Activated naive CD4-positive, alpha-beta T cell treated with anti-CD3 and anti-CD28 coated beads, Interleukin-2, amount 50 U/mL, for 16 hours (primary cell): Measurements from ENCODE around the gene WNT7B.

Source experiments
- DNase-seq: peaks from one replicate; pipeline ENCODE4 v3.0.0-alpha.2; 2020

Gene WNT7B

DNA sequence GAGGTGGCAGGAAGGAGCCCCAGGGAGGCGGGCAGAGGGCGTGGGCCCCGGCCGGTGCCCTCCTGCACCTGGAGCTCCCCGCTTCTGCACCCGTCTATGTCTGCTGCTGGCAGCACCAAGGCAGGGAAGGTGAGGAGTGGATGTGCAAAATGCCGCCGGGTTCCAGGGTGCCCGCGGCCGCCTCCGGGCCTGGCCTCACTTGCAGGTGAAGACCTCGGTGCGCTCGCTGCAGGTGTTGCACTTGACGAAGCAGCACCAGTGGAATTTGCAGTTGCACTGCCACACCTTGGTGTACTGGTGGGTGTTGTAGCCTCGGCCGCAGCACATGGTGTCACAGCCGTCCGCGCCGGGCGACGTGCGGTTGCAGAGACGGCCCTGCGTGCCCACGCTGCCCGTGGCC lies 54.3 kb downstream of the WNT7B start:
- DNase-seq: no peak

DNA sequence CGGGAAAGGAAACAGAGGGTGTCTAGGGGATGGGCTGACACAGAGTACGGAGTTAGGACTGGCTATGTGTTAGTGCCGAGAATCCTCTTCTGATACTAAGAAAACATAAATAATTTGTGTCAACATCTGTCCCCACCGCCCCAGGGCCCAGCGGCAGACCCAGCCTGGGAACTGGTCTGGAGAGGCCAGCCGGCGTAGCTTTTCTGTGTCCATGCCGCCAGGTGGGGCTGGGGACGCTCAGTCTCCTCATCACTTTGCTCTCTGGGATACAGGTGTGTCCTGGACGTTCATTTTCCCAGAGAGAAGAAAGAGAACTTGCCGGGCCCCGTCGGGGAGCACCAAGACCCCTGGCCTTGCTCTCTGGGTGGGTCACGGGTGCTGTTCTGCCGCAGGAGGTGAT lies 54.7 kb downstream of the WNT7B start:
- DNase-seq: no peak

DNA sequence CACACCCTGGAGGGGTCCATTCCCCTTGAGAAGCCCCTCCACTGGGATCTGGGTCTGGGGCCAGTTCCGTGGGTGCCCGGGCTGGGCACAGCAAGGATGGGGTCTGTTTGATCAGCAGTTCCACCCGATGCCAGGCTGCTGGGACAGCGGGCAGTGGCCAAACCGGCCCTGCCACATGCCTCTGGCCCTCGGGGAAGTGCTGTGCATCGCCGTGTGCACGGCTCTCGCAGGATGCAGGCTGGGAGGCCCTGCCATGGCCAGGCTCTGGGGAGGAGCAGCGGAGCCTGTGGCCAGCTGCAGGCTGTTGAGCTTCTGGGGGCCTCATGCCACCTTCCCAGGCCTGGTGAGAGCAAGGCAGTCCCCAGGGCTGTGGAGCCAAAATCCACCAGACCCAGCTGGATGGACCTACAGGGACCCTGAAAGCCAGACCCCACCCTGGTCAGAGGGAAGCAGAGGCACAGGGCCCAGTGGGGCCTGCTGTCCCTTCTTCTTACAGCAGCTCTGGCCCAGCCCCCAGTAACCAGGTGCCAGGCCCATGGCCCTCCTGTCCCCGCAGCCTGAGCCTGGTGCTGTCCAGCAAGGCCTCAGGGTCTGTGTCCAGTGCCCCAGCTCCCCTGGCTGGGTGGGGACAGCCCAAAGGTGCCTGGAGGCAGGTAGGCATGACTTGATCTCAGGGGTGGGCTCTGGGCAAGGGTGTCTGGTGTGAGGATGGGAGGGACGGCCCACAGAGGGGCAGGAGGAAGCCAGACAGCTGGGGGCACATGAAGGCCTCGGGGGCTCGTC lies 57.3 kb downstream of the WNT7B start:
- no peak for DNase-seq

DNA sequence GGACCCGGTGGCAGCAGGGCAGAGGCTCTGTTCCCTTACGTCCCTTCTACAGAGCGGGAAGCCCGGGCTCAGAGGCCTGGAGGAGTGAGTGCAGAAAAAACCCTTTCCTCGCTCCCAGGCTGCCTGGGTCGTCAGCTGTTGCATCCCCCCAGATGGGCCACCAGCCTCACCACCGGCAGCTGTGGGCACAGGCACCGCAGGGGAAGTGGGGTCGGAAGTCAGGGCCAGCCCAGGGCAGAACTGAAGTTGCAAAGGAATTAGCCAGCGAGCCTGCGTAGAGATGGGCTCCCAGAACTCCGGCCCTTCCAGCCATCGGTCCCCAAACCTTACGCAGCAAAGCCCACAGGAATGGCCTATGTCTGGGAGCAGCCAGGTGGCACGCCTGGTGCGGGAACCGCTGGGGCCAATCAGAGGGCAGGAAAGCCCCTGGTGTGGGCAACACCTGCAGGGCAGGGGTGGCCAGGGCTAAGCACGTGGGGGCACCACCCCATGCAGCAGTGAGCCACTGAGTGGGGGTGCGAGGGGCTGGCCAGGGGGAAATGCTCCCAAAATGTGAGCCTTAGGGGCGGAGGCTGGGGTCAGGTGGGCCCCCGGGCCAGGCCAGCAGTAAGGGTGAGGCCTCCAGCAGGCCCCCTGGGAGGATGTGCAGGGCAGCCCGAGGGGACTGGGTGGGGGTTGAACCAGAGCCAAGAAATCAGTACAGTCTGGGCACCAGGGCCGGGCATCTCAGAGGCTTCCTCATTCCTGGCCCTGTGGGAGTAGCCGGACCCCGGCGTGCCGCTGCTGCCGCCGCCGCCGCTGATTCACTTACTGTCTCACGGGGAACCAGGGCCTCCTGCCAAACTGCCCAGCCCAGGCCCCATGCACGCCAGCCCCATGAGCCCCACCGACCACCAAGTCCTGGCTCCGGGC lies 58.2 kb downstream of the WNT7B start:
- no peak for DNase-seq

DNA sequence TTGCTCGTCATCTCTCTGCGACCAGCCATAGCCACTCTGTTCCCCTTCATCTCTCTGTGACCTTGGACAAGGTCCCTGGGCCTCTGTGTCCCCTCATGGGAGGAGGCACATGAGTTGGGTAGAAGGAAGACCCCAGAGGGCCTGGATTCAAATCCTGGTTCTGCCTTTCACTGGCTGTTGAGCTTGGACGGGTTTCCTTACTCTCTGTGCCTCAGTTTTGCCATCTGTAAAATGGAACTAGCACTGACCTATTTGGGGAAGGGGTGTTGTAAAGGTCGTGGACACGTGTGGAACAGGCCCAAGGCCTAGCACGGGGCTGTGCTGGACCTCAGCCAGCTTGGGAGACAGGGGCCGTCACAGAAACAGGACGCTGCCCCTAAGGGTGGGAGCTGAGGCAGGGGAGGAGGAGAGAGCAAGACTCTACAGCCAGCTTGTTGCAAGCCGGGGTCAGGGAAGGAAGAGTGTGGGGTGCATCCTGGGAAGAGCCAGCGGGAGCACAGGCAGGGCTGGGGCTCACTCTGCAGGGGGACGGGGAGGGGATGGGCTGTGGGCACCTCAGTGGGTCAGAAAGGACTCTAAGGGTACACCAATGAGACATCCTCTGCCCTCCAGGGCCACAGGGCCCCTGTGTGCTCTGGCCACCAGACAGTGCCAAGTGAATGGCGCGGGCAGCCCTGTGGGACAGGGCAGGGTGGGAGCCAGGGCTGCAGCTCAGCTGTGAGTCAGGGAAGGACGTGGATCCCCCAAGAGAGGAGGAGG lies 59.1 kb downstream of the WNT7B start:
- DNase-seq: no peak

DNA sequence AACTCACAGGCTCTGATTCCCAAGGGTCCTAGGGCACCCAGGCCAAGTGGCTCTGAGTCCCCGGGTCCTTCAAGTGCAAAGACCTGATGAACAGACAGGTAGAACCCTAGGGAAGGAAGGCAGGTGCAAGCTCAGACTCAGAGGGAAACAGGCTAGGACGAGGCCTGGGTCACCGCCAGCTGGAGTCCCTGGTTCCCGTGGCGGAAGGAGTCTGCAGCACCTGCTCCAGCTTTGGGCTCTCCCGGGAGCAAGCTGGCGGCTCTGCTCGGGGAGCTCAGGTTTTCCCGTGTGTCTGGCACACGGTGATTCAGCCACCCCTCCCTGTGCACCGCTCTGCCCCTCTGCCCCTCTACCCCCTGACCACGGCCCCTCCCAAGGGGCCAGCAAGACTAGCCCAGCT lies 59.8 kb downstream of the WNT7B start:
- no peak for DNase-seq

DNA sequence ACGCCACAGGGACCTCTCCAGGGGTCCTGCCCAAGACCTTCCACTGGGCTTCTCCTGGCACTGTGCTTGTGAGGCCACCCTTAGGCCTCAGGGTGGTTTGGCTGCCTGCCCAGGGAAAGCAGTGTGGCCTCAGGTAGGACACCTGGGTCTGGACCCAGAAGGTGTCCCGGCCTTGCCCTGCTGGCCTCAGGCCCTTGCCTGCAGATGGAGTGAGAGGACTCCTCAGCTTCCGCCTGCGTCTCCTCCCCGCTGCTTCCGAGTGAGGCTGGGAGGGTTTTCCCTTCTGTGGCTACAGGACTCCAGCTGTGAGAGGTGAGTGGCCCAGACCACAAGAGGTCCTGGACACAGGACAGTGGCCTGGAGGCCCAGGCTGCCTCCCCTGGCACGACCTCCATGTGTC lies 60.4 kb downstream of the WNT7B start:
- DNase-seq: no peak

DNA sequence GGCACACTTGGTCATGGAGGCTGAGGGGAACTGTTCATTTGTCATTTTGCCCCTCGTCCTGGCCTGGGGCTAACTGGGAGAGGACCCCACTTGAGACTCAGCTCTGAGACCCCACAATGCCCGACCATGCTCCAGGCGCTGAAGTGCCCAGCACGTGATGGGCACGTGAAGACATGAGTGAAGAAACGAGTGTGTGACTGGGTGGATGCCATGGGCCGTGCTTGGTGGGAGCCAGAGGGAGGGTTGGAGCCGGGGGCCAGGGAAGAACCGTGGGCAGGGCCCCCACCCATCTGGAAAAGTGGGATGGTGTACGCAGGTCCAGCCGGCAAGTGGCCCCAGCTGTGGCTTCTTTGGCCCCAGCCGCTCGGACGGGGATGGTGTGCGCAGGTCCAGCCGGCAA lies 61.1 kb downstream of the WNT7B start:
- no peak for DNase-seq

DNA sequence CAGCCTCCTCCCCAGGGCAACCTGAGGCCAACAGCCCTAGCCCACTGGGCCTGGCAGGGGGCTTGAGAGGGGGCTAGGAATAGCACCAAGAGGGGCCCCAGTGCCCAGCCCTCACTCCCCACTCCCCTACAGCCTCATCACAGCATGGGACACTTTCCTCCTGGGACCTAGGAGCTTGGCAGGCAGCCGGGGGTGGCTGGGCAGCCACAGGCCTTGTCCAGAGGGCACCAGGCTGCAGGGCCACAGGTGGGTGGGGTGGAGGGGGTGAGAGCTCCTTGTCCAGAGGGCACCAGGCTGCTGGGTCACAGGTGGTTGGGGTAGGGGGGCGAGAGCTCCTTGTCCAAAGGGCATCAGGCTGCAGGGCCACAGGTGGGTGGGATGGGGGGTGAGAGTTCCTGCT lies 61.8 kb downstream of the WNT7B start:
- DNase-seq: no peak

DNA sequence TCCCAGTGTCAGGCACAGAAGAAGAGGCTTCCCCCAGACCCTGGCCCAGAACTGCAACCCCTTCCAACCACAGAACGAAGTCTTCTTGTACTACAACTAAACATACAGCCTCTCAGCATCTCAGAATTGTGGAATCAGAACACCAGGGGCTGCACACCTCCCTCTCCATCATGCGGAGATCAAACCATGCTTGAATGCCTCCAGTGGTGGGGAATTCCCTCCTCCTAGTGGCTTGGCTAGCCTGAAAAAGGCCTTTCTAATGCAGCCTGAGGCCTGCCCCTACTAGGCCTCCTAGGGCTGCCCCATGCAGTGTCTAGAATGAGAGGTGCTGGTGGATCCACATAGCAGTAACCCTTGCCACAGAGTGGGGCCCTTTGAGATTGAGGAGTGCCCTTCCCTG lies 62.7 kb downstream of the WNT7B start:
- no peak for DNase-seq

DNA sequence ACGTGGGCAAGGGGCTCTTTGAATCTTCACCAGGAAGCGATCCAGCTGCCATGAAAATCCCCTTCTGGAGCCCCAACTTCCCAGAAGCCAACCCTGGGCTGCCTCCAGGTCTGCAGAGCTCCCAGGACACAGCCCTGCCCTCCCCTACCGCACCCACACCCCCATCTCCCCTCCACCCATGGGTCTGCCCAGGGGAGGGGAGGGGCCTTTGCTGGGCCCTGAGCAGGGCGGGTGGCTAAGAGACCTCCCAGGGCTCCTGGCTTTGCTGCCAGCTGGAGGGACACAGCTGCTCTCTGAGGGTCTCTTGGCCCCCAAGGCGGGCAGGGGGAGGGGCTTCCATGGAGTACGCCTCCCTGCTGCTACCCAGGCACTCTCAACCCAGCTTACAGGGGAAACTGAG lies 64.1 kb downstream of the WNT7B start:
- DNase-seq: no peak

DNA sequence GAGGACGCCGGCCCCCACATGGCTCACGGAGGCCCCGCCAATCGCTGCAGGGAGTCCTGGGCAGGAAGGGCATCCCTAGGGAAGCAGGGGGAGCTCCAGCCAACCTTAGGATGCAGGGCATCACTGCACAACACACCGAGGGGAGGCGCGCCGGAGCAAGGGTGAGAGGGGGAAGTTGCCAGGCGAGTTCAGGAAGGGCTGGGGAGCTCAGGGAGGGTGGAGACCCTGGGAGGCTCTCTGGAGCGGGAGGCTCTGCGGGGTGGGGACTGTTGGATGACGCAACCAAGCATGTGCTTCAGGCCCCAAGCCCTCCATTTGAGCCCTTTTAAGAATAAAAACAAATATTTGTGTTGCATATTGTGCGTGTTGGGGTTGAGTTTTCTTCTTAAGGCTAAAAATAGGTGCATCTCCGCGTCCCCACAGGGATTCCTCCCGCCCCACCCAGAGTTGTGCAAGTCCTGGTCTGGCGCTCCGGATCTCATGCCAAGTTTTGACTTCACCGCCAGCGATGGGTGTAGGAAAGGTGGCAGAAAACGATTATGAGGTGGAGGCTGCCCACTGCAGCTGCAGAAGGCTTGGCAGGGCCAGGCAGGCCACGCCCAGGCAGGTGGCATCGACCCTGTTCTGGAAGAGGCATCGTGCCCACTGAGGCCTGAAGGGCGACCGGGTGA lies 65.2 kb downstream of the WNT7B start:
- no peak for DNase-seq

DNA sequence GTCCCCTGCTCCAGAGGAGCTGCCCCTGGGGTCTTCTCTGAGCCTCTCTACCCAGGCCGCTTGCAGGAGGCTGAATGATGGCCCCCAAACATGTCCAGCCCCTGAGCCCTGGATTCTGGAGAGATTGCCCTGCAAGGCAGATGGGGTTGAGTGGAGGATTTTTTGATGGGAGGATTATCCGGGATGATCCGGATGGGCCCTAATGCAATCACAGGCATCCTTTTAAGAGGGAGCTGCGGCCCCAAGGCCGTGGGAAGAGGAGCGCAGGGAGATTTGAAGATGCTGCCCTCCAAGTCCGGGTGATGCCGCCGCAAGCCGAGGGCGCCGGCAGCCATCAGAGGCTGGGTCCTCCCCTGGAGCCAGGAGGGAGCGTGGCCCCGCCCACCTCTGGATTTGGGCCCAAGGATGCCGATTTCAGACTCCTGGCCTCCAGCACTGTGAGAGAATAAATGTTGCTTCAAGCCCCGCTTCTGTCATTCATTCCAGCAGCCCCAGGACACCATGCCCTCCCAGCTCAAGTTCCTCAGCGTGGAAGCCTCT lies 66.0 kb downstream of the WNT7B start:
- DNase-seq: no peak

DNA sequence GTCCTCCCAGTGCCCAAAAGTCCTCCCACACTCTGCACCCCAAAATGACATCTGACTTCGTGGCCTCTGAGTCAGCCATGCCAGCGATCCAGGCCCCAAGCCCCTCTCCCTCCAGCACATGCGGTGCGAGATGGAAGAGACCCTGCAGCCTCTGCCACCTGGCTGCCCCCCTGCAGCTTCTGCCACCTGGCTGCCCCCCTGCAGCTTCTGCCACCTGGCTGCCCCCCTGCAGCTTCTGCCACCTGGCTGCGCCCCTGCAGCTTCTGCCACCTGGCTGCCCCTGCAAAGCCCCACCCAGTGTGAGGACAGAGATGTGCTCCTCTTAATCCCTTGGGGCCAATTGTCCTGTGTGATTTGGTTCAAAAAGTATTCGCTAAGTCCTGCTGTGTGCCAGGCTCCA lies 68.0 kb downstream of the WNT7B start:
- DNase-seq: no peak

DNA sequence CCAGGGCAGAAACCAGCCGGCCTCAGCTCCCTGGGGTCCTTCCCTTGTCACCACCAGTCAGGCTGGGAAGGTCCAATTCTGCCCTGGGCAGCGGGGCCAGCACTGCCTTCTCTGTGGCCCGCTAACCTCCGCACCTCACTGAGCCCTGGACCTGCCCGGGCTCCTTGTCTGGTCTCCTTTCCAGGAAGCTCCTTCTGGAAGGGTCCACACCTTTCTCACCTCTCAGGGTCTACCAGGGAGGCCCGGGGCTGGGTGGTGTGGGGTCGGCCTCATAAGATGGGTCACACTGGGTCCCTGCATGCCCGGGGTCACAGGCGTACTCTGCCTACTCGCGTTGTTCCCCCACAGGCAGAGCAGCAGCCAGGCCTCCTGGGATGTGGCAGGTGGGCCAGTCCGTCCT lies 69.0 kb downstream of the WNT7B start:
- no peak for DNase-seq

DNA sequence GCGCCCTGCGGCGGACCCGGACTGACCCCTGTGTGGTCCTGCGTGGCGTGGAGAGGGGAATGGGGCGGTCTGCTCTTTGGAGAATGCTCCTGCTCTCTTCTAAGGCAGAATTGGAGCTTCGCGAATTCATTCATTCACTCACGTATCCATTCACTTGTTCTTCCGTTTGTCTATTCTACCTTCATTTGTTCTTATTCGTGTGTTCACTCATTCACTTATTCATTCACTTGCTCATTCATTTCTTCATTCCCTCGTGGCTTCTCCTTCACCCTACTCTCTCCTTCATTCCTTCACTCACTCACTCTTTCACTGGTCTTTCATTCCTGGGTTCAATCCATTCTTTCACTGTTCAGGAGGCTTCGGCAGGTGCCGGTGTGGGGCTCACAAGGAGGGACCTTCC lies 69.6 kb downstream of the WNT7B start:
- no peak for DNase-seq

DNA sequence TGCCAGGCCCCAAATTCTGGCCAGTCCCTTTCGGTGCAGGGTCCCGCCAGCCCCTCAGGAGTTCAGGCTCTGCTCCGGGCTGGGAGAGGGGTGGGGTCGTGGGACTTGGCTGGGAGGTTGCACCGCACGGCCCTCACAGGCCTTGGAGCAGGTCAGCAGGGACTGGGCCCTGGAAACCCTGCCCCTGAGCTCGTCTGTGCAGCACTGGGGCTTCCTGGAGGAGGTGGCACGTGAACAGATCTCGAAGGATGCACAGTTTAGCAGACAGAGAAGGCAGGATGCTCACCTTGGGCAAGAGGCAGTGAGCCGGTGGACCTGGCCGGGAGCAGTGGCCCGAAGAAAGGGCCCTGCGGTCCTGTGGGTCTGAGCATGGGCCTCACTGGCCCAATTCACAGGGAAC lies 70.0 kb downstream of the WNT7B start:
- DNase-seq: no peak

DNA sequence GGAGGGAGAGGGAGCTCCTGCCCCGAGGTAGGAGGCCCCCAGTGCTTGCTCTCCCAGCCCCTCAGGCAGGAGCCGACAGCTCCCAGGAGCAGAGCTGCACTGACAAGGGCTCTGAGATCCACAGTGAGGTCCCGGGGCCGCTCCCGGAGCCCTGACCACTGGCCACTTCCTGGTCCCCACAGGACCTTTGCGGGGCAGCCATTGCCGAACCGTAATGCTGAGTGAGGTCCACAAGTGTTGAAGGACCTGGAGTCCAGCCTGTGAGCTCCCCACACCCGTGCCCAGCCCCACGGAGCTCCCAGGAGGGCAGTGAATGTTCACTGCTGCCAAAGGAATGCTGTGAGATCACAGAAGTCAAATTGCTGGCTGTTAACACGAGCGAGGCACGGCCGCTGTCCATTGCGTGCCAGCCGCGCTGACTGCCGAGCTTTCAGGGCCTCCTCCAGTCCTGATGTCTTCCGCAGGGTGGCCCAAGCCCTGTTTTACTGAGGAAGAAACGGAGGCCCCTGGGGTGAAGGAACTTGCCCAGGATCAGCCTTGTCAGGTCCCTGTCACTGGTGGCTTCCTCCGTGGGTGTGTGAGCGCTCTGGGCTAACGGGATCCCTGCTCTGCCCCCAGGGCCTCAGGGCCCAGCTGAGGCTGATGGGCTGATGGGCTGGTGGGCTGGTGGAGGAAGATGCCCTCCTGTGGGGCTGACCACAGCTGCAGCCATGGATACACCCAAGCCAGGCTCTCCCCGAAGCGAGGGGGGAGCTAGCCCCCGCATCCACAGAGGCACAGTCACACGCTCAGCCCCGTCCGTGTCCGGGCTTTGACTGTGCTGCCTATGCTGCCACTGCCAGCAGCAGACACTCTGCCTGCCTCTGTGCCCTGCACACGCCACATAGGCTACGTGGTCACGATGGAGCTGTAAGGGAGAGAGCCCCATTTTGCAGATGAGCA lies 70.8 kb downstream of the WNT7B start:
- DNase-seq: no peak

DNA sequence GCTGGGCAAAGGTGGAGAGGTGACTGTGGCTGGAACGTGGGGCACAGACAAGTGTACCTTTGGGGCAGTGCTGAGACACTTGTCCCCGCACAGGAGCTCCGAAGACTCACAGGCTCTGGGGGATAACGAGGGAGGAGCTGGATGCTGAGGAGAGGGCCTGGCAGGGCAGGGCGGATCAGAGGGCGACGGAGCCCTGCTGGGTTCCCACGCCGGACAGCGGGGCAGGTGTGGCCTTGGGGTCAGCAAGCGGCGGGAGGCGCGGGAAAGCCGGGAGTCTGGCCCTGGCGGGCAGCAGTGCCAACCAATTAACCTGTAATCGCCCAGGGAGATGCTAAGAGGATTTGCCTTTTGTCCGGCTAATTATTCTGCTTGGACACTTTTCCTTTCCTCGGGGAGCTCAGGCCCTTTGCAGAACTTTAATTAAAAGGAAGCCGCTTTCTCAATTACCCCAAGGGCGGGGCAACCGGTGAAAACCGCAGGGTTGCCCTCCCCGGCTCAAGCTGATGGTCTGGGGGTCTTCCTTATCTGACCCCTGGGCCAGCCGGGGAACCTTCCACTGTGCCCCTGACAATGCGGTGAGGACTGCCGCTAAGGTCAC lies 71.5 kb downstream of the WNT7B start:
- no peak for DNase-seq

DNA sequence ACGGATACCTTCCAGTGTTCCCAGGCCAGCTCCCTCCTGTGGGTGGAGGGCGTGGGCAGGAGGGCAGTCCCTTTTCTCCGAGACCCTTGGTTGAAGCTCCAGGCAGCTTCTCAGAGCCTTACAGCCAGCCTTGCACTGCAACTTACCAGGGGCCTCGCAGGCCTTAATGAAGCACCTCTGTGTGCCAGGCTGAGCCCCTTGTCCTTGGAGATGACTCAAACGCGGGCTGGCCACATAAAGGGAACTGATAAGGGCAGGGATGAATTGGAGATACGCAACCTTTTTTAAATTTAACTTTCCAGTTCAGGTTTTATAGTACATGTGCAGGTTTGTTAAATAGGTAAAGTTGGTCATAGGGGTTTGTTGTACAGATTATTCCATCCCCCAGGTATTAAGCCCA lies 72.7 kb downstream of the WNT7B start:
- DNase-seq: no peak
